Retina (tissue), 1 donor: ENCODE data around the gene RAB20.
"Not testable (repeated sequence)": the region's sequence is repeated elsewhere in the genome, so short reads cannot be mapped to it uniquely, and the experiment has no call there.

Source experiments
- DNase-seq: peaks from one replicate; pipeline ENCODE4 v3.0.0-alpha.2; 2016

Gene RAB20

GRCh38 chr13:110506859-110507566 is 54.5 kb downstream of the RAB20 start:
- DNase-seq, result no peak

- DNase-seq, result no peak
Observed at GRCh38 chr13:110506396-110506795, 55.1 kb downstream of the RAB20 start.

- DNase-seq, result no peak
Observed at GRCh38 chr13:110505594-110505993, 55.9 kb downstream of the RAB20 start.

DNA sequence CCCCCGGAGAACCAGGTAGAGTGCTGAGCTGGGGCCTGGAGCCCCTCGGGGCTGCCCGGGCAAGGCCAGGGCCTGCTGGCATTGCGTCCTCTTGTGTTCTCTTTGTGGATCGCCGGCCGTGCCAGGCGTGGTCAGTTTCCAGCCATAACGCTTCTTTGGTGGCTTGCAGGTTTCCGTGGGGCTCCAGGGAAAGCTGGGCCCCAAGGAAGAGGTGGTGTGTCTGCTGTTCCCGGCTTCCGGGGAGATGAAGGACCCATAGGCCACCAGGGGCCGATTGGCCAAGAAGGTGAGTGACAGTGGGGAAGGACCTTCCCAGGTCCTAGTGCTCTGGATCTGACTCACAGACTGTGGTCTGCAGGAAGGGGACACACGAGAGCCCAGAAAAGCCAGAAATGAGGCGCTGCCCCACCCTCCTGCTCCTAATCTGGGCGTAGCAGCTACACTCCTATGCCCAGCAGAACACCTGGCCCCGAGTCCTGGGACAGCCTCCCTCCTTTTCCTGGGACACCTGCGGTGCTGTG is 57.5 kb downstream of the RAB20 start:
- no peak for DNase-seq

DNA sequence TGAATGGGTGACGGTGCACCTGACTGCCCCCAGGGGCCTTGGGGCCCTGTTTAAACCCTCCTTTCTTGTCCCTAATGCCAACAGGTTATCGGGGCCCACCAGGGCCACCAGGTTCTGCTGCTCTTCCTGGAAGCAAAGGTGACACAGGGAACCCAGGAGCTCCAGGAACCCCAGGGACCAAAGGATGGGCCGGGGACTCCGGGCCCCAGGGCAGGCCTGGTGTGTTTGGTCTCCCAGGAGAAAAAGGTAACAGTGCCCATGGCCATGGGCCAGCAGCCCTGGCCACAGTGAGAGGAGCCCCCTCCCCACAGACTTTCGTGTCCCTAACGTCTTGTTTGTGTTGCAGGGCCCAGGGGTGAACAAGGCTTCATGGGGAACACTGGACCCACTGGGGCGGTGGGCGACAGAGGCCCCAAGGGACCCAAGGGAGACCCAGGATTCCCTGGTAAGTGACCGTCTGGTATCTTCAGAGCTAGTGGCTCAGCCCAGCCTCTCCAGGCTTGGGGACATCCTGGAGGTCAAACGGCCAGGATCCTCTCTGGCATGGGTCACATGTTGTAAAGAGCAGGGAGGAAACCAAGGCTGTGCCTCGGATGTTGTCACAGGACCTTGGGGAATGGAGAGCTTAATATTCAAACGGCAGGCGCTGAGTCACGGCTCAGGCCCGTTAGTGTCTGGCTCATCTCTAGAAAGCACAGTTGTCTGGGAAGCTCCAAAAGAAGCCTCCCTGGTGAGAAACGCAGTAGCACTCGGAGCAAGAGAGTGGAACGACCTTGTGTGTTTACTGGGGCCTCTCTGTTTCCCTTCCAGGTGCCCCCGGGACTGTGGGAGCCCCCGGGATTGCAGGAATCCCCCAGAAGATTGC is 58.3 kb downstream of the RAB20 start:
- no peak for DNase-seq

- no peak for DNase-seq
Observed at GRCh38 chr13:110501188-110501587, 60.3 kb downstream of the RAB20 start.

DNA sequence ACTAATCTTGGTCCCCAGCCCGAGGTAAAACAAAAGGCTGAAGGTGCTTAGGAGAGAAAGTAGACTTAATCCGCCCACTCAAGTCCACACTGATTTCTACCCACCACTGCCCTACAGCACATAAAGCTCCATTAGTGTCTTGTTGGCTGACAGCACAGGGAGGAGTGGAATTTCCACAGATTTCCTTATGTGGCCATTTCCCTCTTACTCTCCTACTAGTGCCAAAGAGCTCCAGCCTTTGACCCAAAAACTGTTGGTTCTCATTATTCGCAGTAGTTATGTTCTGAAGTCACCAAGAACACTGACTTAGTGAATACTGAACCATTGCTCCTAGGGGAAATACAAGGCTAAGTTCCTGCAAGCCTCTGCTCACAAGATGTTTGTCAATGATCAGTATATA is 61.2 kb downstream of the RAB20 start:
- DNase-seq, result no peak

DNA sequence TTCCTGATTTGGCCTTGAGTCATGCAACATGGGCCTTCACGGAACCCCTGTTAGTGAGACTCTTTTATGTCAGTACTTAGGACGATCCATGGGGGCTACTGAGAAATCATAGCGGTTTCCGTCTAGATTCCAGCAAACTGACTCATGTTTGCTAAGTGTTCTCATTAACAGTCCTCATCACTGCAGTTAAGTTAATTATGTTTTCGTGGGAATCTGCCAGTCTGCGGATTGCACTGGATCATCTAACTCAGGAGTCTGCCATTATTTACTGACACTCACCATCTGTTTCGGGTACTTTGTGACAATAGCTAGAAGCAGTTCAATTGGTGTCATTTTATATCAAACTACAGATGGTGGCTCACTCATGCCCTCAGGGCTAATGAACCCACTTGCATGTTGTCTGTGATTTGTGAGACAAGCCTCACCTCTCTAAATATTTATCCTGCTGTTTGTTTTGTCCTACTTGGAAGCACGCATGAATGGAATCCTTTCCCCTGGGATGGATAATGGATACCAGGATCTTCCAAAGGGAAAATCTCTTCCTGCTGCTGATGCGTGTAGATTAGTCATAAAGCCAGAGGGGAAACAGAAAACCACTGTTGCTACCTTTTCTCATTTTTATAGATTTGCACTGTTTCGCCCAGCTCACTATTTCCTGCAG is 61.8 kb downstream of the RAB20 start:
- DNase-seq, result peak; percentile 70

- DNase-seq, result no peak
Observed at GRCh38 chr13:110498765-110499164, 62.8 kb downstream of the RAB20 start.

DNA sequence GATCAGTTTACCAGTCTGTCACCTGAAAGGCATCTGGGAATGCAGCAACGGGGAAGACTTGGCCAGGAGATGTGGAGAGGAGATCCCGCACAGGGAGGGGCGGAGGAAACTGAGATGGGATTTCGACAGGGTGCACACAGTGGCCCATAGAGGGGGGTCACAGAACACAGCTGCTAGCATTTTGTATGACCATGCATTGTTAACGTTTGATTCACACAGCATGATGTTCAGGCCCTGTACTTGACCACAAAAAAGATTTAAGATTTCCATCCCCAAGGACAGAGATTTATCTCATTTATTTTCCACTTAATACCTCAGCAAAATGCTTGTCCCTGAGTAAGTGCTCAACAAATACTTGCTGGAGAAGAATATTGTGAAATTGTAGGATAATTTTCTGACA is 63.2 kb downstream of the RAB20 start:
- no peak for DNase-seq

DNA sequence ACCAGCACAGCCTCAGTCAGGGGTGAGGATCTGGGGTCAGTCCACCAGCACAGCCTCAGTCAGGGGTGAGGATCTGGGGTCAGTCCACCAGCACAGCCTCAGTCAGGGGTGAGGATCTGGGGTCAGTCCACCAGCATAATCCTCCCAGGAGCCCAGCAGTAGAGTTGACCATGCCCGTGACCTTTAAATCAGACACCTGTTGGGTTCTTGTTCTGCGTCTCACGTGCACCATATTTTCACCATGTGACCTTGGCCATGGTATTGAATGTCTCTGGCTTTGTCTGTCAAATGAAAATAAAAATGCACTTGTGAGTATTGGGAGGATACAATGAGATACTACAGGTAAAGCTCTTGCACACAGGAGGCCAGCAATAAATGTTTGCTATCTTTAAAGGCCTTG is 63.6 kb downstream of the RAB20 start:
- DNase-seq, result not testable (repeated sequence)

DNA sequence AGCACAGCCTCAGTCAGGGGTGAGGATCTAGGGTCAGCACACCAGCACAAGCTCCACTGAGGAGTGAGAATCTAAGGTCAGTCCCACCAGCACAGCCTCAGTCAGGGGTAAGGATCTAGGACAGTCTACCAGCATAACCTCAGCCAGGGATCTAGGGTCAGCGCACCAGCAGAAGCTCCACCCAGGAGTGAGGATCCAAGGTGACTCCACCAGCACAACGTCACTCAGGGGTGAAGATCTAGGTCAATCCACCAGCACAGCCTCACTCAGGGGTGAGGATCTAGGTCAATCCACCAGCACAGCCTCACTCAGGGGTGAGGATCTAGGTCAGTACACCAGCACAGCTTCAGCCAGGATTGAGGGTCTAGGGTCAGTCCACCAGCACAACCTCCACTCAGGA is 64.5 kb downstream of the RAB20 start:
- DNase-seq, result no peak

DNA sequence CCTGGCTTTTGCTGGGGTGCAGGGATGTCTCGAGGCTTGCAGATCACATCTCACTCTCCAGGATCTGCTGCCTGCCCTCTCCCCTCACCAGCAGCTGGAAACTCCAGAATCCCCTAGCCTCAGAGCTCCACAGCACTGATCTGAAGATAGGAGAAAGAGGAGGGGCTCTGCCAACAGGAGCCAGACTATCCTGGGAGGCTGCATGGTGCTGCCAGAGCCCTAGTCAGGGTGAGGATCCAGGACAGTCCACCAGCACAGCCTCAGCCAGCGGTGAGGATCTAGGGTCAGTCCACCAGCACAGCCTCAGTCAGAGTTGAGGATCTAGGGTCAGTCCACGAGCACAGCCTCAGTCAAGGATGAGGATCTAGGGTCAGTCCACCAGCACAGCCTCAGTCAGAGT is 65.2 kb downstream of the RAB20 start:
- no peak for DNase-seq

DNA sequence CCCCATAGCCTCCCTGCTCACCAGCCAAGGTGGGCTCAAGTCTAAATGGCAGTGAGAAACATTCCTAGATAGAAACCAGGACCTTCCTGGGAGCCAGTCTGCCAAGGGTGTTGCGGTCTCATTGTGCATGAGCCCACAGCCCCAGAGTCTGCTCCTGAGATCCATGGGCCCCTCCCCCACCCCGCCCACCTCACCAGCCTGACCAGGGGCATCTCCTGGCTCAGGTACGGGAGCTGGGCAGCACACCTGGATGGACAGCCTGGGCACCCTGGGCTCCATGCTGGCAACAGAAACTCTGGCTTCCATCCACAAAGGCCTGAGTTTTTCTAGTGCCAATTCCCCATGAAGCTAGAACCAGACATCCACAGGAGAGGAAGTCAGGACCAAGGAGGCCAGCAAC is 65.6 kb downstream of the RAB20 start:
- no peak for DNase-seq

GRCh38 chr13:110495376-110495775 is 66.1 kb downstream of the RAB20 start:
- no peak for DNase-seq

DNA sequence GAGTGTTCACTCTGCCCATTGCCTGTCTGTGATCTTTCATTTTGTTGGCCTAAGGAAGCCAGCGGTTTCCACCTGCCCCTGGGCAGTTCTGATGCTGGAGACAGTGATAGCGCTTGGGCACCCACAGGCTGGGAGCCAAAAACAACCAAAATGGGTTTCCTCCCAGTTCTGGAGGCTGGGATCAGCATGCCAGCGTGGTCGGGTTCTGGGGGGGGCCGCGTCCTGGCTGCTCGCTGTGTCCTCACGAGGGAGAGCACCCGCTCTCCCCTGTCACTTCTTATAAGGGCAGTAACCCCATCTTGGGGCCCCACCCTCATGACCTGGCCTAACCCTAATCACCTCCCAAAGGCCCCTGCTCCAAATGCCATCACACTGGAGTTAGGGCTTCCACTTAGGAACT is 67.9 kb downstream of the RAB20 start:
- no peak for DNase-seq

DNA sequence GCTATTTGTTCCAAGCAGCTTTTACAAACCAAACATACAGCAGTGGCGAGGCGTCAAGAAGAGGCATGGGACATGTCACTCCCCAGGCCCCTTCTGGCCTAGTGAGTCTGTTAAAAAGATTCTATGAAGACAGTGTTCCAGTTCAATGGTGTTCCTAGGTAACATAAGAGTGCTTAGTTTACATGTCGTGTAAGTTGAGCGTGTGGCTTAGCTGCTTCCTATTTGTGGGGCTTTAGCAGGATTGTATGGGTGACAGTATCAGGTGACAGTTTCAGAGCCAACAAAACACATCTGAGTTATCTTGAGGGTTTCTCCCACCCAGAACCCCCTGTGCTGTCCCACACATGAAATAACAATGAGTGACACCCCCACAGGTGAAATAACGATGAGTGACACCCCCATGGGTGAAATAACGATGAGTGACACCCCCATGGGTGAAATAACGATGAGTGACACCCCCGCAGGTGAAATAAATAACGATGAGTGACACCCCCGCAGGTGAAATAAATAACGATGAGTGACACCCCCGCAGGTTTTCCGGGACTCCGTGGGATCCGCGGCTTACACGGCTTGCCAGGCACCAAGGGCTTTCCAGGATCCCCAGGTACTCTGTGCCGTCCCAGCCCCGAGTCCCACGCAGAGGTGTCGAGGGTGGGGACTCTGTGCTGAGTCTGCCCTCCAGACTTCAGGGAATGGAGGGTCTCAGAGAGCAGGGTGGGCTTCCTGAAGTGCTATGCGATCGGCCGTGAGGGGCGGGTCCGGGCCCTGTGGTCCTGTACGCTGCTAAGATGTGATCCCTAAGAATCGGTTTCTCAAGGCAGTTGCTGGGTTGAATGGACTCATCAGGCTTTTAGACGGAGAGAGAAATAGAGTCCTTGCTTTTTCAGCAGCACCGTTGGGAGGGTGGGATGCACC is 68.6 kb downstream of the RAB20 start:
- DNase-seq, result no peak

DNA sequence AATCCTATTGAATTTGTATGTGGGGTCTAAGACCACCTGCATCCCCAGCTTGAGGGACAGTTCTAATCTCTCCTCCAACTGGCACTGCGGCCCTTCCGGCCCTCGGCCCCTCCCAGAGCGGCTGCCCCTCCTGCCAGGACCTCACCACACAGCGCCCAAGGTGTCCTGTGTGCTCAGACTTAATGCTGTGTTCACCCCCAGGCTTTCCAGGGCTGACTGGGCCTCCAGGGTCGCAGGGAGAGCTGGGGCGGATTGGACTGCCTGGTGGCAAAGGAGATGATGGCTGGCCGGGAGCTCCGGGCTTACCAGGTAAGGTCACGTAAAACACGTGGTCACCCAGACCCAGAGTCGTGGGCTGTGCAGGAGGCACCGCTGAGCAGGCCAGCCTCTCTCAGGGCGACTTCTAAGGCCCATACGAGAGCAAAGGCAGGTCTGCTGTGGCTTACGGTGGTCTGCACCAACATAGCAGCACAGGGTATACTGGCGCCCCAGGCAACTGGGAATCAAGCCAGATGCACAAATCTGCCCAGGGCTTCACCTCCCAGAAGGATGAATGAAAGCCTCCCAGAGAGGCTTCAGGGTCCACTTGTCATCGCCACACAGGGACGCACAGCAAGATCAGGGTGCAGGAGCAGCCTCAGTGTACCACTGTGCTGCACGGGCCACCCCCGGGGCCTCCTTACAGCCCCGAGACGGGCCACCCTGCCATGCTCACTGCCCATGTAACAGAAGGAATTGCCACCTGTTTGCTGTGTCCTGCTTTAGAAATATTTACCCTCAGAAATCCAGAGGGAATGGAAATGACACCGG is 69.4 kb downstream of the RAB20 start:
- no peak for DNase-seq

GRCh38 chr13:110490009-110490770 is 71.3 kb downstream of the RAB20 start:
- DNase-seq, result no peak

DNA sequence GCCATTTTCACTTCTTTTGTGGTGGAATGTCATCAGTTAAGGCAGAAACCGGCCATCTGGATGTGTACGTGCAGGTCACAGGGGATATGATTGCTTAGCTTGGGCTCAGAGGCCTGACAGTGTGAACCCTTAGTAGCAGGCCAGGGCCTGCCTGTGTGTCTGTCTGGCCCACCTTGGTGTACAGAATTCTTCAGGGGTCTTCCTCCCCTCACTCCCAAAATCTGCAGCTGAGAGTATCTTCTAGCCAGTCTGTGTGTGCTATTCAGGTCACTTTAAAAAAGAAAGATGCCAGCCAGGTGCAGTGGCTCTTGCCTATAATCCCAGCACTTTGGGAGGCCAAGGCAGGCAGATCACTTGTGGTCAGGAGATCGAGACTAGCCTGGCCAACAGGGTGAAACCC is 74.6 kb downstream of the RAB20 start:
- not testable (repeated sequence) for DNase-seq
